ENCODE data around the gene PSMD14. TPM values are rescaled to one million over a fixed set of nuclear protein-coding genes. Genes with fewer than 3 reads are reported as not detected.

Gene PSMD14
- total RNA-seq, 1 experiment from 2014 or later, result 118 TPM

GRCh38 chr2:161357097-161357496 lies 48.9 kb downstream of the PSMD14 start:
- TF ChIP-seq SIN3A (IDR thresholded peaks at IDR 0.05; ENCODE audit: low read depth) (no peak), POLR2A (IDR thresholded peaks at IDR 0.05; ENCODE audit: borderline replicate concordance, extremely low read depth, insufficient read depth, insufficient read length) (no peak), POLR2AphosphoS5 (IDR thresholded peaks at IDR 0.05; ENCODE audit: low read depth, low read length) (no peak), SP1 (IDR thresholded peaks at IDR 0.05; ENCODE audit: low read depth) (no peak), ELF1 (IDR thresholded peaks at IDR 0.05; ENCODE audit: borderline replicate concordance, low read depth) (no peak), EZH2phosphoT487 (IDR thresholded peaks at IDR 0.05; ENCODE audit: borderline replicate concordance) (no peak)
- ATAC-seq (no peak), DNase-seq (ENCODE audit: low read depth, low spot score) (no peak)
- H3K4me3 ChIP-seq (replicated peaks in 1 of 2; ENCODE audit: low read depth in 1 of 2, low read length in 2 of 2), result no peak overlapping the region
- no peaks in the 10 kb centered on the region for H3K27me3 ChIP-seq (ENCODE audit: insufficient read depth, low read length)
- no peaks in the 10 kb centered on the region for H3K4me1 ChIP-seq (ENCODE audit: control insufficient read depth in 1 of 2, insufficient read depth in 2 of 2, low read length in 2 of 2)
- peaks cover 100% of the 10 kb centered on the region for H3K79me2 ChIP-seq (ENCODE audit: insufficient read depth, low read length)
- no peak overlapping the region for H2AFZ ChIP-seq (ENCODE audit: low read depth, low read length, poor library complexity, severe bottlenecking)
- RAD21 ChIA-PET (ENCODE audit: low non-redundant PET in 1 of 2, low total read pairs in 2 of 2, uncharacterized antibody in 2 of 2, unreplicated experiment in 2 of 2), result no interaction called here
- CTCF ChIA-PET, result no interaction called here
- no TSS peak for BruUV-seq (replicated peaks)
- H3K9me2 ChIP-seq (ENCODE audit: insufficient read depth), result no peaks in the 10 kb centered on the region
- POLR2A ChIA-PET, result no interaction called here
- H3K9ac ChIP-seq (ENCODE audit: low read length), result no peak overlapping the region
- H3K9me3 ChIP-seq (ENCODE audit: control insufficient read depth in 1 of 2, insufficient read depth in 1 of 2, low read depth in 1 of 2, low read length in 2 of 2), result peaks cover 0 to 3% of the 10 kb centered on the region in 2 experiments; a peak in 1 of 4 replicates
- intact Hi-C loops (cut with micrococcal nuclease), result no loop called here
- no peak overlapping the region for H3K4me2 ChIP-seq (ENCODE audit: low read length)
- H3K27ac ChIP-seq (ENCODE audit: low read depth, low read length), result no peak overlapping the region
- H3K36me3 ChIP-seq (ENCODE audit: control insufficient read depth in 1 of 2, insufficient read depth in 2 of 2, low read length in 2 of 2), result no peaks in the 10 kb centered on the region
- H4K20me1 ChIP-seq (ENCODE audit: insufficient read depth), result peaks cover 14% of the 10 kb centered on the region; the same call in 1 of the 2 replicates

- Histone ChIP-seq H2AFZ (ENCODE audit: low read depth, low read length, poor library complexity, severe bottlenecking) (no peak overlapping the region), H4K20me1 (ENCODE audit: insufficient read depth) (peaks cover 8% of the 10 kb centered on the region; the same call in 1 of the 2 replicates), H3K4me1 (ENCODE audit: control insufficient read depth in 1 of 2, insufficient read depth in 2 of 2, low read length in 2 of 2) (no peaks in the 10 kb centered on the region), H3K9me3 (ENCODE audit: control insufficient read depth in 1 of 2, insufficient read depth in 1 of 2, low read depth in 1 of 2, low read length in 2 of 2) (peaks cover 0 to 3% of the 10 kb centered on the region in 2 experiments; a peak in 2 of 4 replicates), H3K36me3 (ENCODE audit: control insufficient read depth in 1 of 2, insufficient read depth in 2 of 2, low read length in 2 of 2) (no peaks in the 10 kb centered on the region), H3K4me2 (ENCODE audit: low read length) (no peak overlapping the region), H3K4me3 (replicated peaks in 1 of 2; ENCODE audit: low read depth in 1 of 2, low read length in 2 of 2) (no peak overlapping the region), H3K27ac (ENCODE audit: low read depth, low read length) (no peak overlapping the region), H3K79me2 (ENCODE audit: insufficient read depth, low read length) (peaks cover 100% of the 10 kb centered on the region), H3K9ac (ENCODE audit: low read length) (no peak overlapping the region), H3K9me2 (ENCODE audit: insufficient read depth) (no peaks in the 10 kb centered on the region), H3K27me3 (ENCODE audit: insufficient read depth, low read length) (no peaks in the 10 kb centered on the region)
- no TSS peak for BruUV-seq (replicated peaks)
- no peak for ATAC-seq
- ChIA-PET POLR2A (no interaction called here), RAD21 (ENCODE audit: low non-redundant PET in 1 of 2, low total read pairs in 2 of 2, uncharacterized antibody in 2 of 2, unreplicated experiment in 2 of 2) (no interaction called here), CTCF (no interaction called here)
- DNase-seq (ENCODE audit: low read depth, low spot score), result no peak
- intact Hi-C loops (cut with micrococcal nuclease), result no loop called here
- TF ChIP-seq POLR2A (IDR thresholded peaks at IDR 0.05; ENCODE audit: borderline replicate concordance, extremely low read depth, insufficient read depth, insufficient read length) (no peak), EZH2phosphoT487 (IDR thresholded peaks at IDR 0.05; ENCODE audit: borderline replicate concordance) (no peak), TCF7L2 (IDR thresholded peaks at IDR 0.05; ENCODE audit: borderline replicate concordance, extremely low read depth, insufficient read depth, insufficient read length) (no peak), REST (IDR thresholded peaks at IDR 0.05; ENCODE audit: low read depth) (no peak), CEBPB (IDR thresholded peaks at IDR 0.05; ENCODE audit: low read depth) (no peak), SRF (IDR thresholded peaks at IDR 0.05; ENCODE audit: low read depth) (no peak), ZFX (IDR thresholded peaks at IDR 0.05) (no peak), YY1 (IDR thresholded peaks at IDR 0.05; ENCODE audit: extremely low read depth, insufficient replicate concordance, low read depth, low read length) (no peak), JUND (IDR thresholded peaks at IDR 0.05) (no peak), ATF3 (IDR thresholded peaks at IDR 0.05) (no peak), POLR2AphosphoS5 (IDR thresholded peaks at IDR 0.05; ENCODE audit: low read depth, low read length) (no peak), ZNF274 (IDR thresholded peaks at IDR 0.05; ENCODE audit: low read depth, low read length) (no peak), SIN3A (IDR thresholded peaks at IDR 0.05; ENCODE audit: low read depth) (no peak)
Measured at GRCh38 chr2:161358838-161359237, 50.6 kb downstream of the PSMD14 start.

Data from HCT116 (cell line).